ENCODE measurements around the gene FBXL14. TPM values are rescaled to one million over a fixed set of nuclear protein-coding genes. Genes with fewer than 3 reads are reported as not detected.

Gene FBXL14
- total RNA-seq, 1 experiment from 2014 or later: 23.6 TPM

- Histone ChIP-seq H3K9me3 (no peaks in the 10 kb centered on the region), H3K36me3 (ENCODE audit: control insufficient read depth, insufficient read depth, low read length) (no peaks in the 10 kb centered on the region), H3K4me1 (peaks cover 8% of the 10 kb centered on the region), H3K27me3 (replicated peaks; ENCODE audit: control insufficient read depth, insufficient read depth, low read length) (no peaks in the 10 kb centered on the region), H3K4me3 (ENCODE audit: low read depth, low read length) (no peak overlapping the region)
- CTCF ChIA-PET: interaction anchor here (0.6 kb wide), 1 partner anchor 1354 kb away, joined by 4 read pairs; no protein-coding TSS in a partner anchor
- no TSS peak for BruUV-seq (replicated peaks)
- DNase-seq: no peak
- H3K4me1 Mint-ChIP-seq (ENCODE audit: low read depth, unreplicated experiment): peaks cover 6% of the 10 kb centered on the region
- H3K4me3 Mint-ChIP-seq (ENCODE audit: unreplicated experiment): no peak overlapping the region
- TF ChIP-seq, protein P1, sequence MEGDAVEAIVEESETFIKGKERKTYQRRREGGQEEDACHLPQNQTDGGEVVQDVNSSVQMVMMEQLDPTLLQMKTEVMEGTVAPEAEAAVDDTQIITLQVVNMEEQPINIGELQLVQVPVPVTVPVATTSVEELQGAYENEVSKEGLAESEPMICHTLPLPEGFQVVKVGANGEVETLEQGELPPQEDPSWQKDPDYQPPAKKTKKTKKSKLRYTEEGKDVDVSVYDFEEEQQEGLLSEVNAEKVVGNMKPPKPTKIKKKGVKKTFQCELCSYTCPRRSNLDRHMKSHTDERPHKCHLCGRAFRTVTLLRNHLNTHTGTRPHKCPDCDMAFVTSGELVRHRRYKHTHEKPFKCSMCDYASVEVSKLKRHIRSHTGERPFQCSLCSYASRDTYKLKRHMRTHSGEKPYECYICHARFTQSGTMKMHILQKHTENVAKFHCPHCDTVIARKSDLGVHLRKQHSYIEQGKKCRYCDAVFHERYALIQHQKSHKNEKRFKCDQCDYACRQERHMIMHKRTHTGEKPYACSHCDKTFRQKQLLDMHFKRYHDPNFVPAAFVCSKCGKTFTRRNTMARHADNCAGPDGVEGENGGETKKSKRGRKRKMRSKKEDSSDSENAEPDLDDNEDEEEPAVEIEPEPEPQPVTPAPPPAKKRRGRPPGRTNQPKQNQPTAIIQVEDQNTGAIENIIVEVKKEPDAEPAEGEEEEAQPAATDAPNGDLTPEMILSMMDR (IDR thresholded peaks at IDR 0.05; ENCODE audit: insufficient read depth in 1 of 2, low read depth in 1 of 2, low read length in 1 of 2, severe bottlenecking in 1 of 2, unreplicated experiment in 1 of 2): no peak
- H3K36me3 Mint-ChIP-seq (ENCODE audit: insufficient read depth, unreplicated experiment): peaks cover 9% of the 10 kb centered on the region
- intact Hi-C loops (cut with micrococcal nuclease; ENCODE audit: unreplicated experiment): no loop called here
- POLR2A ChIA-PET: no interaction called here
- H3K9me3 Mint-ChIP-seq (ENCODE audit: unreplicated experiment): no peaks in the 10 kb centered on the region
- H3K27ac Mint-ChIP-seq (ENCODE audit: unreplicated experiment): no peak overlapping the region
- H3K27me3 Mint-ChIP-seq (ENCODE audit: insufficient read depth, unreplicated experiment): no peaks in the 10 kb centered on the region
Measured at GRCh38 chr12:1598757-1599156, 4.4 kb upstream of the FBXL14 start.

GRCh38 chr12:1595690-1596347 is 1.4 kb upstream of the FBXL14 start:
- Mint-ChIP-seq H3K4me3 (ENCODE audit: unreplicated experiment) (peak overlapping the region; percentile 89), H3K27me3 (ENCODE audit: insufficient read depth, unreplicated experiment) (no peaks in the 10 kb centered on the region), H3K4me1 (ENCODE audit: low read depth, unreplicated experiment) (peaks cover 33% of the 10 kb centered on the region), H3K27ac (ENCODE audit: unreplicated experiment) (peak overlapping the region; percentile 91), H3K36me3 (ENCODE audit: insufficient read depth, unreplicated experiment) (peaks cover 19% of the 10 kb centered on the region), H3K9me3 (ENCODE audit: unreplicated experiment) (no peaks in the 10 kb centered on the region)
- Histone ChIP-seq H3K4me3 (ENCODE audit: low read depth, low read length) (no peak overlapping the region; the same call in 1 of the 2 replicates), H3K4me1 (peaks cover 27% of the 10 kb centered on the region), H3K27me3 (replicated peaks; ENCODE audit: control insufficient read depth, insufficient read depth, low read length) (no peaks in the 10 kb centered on the region), H3K36me3 (ENCODE audit: control insufficient read depth, insufficient read depth, low read length) (peaks cover 3% of the 10 kb centered on the region; the same call in 1 of the 2 replicates), H3K9me3 (no peaks in the 10 kb centered on the region)
- TF ChIP-seq, protein P1 (IDR thresholded peaks at IDR 0.05; ENCODE audit: insufficient read depth in 1 of 2, low read depth in 1 of 2, low read length in 1 of 2, severe bottlenecking in 1 of 2, unreplicated experiment in 1 of 2): no peak
- TSS peak; percentile 31 for BruUV-seq (replicated peaks)
- CTCF ChIA-PET: no interaction called here
- intact Hi-C loops (cut with micrococcal nuclease; ENCODE audit: unreplicated experiment): loop anchor here (1.0 kb wide), 1 partner anchor 9 kb away; no protein-coding TSS in a partner anchor
- no peak for DNase-seq
- POLR2A ChIA-PET: interaction anchor here (1.6 kb wide), 1 partner anchor 10 kb away, joined by 6 read pairs; no protein-coding TSS in a partner anchor

DNA sequence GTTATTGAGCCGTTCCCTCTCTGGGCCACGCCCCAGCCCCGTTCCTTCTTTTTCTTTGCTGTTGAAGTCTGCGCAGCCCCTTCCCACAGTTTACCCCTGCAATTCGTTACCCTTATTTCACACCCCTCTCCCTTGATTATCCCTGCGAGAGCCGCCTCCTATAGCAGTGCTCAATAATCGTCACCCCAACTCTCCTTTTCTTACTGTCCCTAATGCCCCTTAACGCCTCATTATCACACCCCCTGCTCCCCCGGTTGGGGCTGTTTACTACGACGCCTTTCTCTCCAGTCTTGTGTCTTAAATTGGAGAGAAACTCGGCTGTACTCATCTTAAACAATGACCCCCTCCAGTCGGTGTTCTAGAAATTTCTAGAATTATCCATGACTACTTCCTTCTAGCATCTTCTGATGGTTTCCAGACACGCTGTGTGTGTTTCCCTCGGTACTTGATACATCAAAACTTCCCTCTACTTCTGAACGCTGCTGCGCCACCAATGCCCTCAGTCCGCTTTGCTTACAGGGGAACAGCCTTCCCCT is 713 bp upstream of the FBXL14 start:
- H3K4me3 ChIP-seq (ENCODE audit: low read depth, low read length): peak overlapping the region; percentile 51
- H3K27me3 ChIP-seq (replicated peaks; ENCODE audit: control insufficient read depth, insufficient read depth, low read length): no peaks in the 10 kb centered on the region
- ChIA-PET CTCF (interaction anchor here (1.0 to 2.0 kb wide), 2 partner anchors 10 to 477 kb away, joined by 3 to 7 read pairs; no protein-coding TSS in a partner anchor), POLR2A (interaction anchor here (1.6 kb wide), 1 partner anchor 10 kb away, joined by 6 read pairs; no protein-coding TSS in a partner anchor)
- Mint-ChIP-seq H3K9me3 (ENCODE audit: unreplicated experiment) (no peaks in the 10 kb centered on the region), H3K27me3 (ENCODE audit: insufficient read depth, unreplicated experiment) (no peaks in the 10 kb centered on the region), H3K27ac (ENCODE audit: unreplicated experiment) (peak overlapping the region; percentile 91), H3K4me1 (ENCODE audit: low read depth, unreplicated experiment) (peaks cover 37% of the 10 kb centered on the region), H3K36me3 (ENCODE audit: insufficient read depth, unreplicated experiment) (peaks cover 22% of the 10 kb centered on the region), H3K4me3 (ENCODE audit: unreplicated experiment) (peak overlapping the region; percentile 89)
- peaks cover 34% of the 10 kb centered on the region for H3K4me1 ChIP-seq
- no peak for DNase-seq
- H3K36me3 ChIP-seq (ENCODE audit: control insufficient read depth, insufficient read depth, low read length): peaks cover 3% of the 10 kb centered on the region; the same call in 1 of the 2 replicates
- no TSS peak for BruUV-seq (replicated peaks)
- TF ChIP-seq, protein P1 (IDR thresholded peaks at IDR 0.05; ENCODE audit: insufficient read depth in 1 of 2, low read depth in 1 of 2, low read length in 1 of 2, severe bottlenecking in 1 of 2, unreplicated experiment in 1 of 2): no peak
- intact Hi-C loops (cut with micrococcal nuclease; ENCODE audit: unreplicated experiment): loop anchor here (1.0 kb wide), 1 partner anchor 10 kb away; no protein-coding TSS in a partner anchor
- no peaks in the 10 kb centered on the region for H3K9me3 ChIP-seq

Data from Caco-2 (cell line).